ENCODE results near the gene VEGFB.

VEGFB gene

GRCh38 chr11:64286801-64287159, 52.4 kb downstream of the VEGFB start:
- Histone ChIP-seq H3K9me3 (ENCODE audit: insufficient read depth, low read length, severe bottlenecking) (no peaks in the 10 kb centered on the region), H3K4me3 (ENCODE audit: low read depth in 1 of 2, low read length in 2 of 2) (peak overlapping the region in 1 of 2 experiments; percentile 67; a peak in 1 of 4 replicates), H3K79me2 (ENCODE audit: insufficient read depth, low read length) (peaks cover 30% of the 10 kb centered on the region), H3K27ac (ENCODE audit: low read length) (no peak overlapping the region), H2AFZ (ENCODE audit: low read depth, low read length) (no peak overlapping the region), H3K4me1 (ENCODE audit: insufficient read depth, low read length) (peaks cover 36% of the 10 kb centered on the region), H3K4me2 (ENCODE audit: insufficient read depth, low read length) (peak overlapping the region; percentile 83), H4K20me1 (ENCODE audit: insufficient read depth, low read length) (no peaks in the 10 kb centered on the region), H3K9ac (ENCODE audit: low read depth, low read length) (peak overlapping the region; percentile 74; the same call in 1 of the 2 replicates), H3K36me3 (ENCODE audit: insufficient read depth, low read length) (peaks cover 16% of the 10 kb centered on the region), H3K27me3 (ENCODE audit: insufficient read depth, low read length, poor library complexity) (no peaks in the 10 kb centered on the region)
- DNase-seq: no peak
- no peak for ATAC-seq (ENCODE audit: insufficient read depth, low read depth)
- TF ChIP-seq CTCF (IDR thresholded peaks at IDR 0.05; ENCODE audit: borderline replicate concordance, extremely low read depth, low read length, poor library complexity, severe bottlenecking) (no peak), EZH2 (IDR thresholded peaks at IDR 0.05; ENCODE audit: borderline replicate concordance, low read depth, low read length, severe bottlenecking) (no peak)

GRCh38 chr11:64287676-64288352, 53.4 kb downstream of the VEGFB start:
- H3K4me3 ChIP-seq (ENCODE audit: low read depth in 1 of 2, low read length in 2 of 2): no peak overlapping the region
- ATAC-seq (ENCODE audit: insufficient read depth, low read depth) (no peak), DNase-seq (no peak)
- no peaks in the 10 kb centered on the region for H3K9me3 ChIP-seq (ENCODE audit: insufficient read depth, low read length, severe bottlenecking)
- no peak overlapping the region for H2AFZ ChIP-seq (ENCODE audit: low read depth, low read length)
- H3K36me3 ChIP-seq (ENCODE audit: insufficient read depth, low read length): peaks cover 9% of the 10 kb centered on the region; the same call in 1 of the 2 replicates
- H3K4me1 ChIP-seq (ENCODE audit: insufficient read depth, low read length): peaks cover 36% of the 10 kb centered on the region
- TF ChIP-seq CTCF (IDR thresholded peaks at IDR 0.05; ENCODE audit: borderline replicate concordance, extremely low read depth, low read length, poor library complexity, severe bottlenecking) (no peak), EZH2 (IDR thresholded peaks at IDR 0.05; ENCODE audit: borderline replicate concordance, low read depth, low read length, severe bottlenecking) (no peak)
- no peaks in the 10 kb centered on the region; the same call in 1 of the 2 replicates for H4K20me1 ChIP-seq (ENCODE audit: insufficient read depth, low read length)
- H3K27me3 ChIP-seq (ENCODE audit: insufficient read depth, low read length, poor library complexity): no peaks in the 10 kb centered on the region
- no peak overlapping the region for H3K27ac ChIP-seq (ENCODE audit: low read length)
- peaks cover 24% of the 10 kb centered on the region for H3K79me2 ChIP-seq (ENCODE audit: insufficient read depth, low read length)
- no peak overlapping the region; the same call in 1 of the 2 replicates for H3K9ac ChIP-seq (ENCODE audit: low read depth, low read length)
- H3K4me2 ChIP-seq (ENCODE audit: insufficient read depth, low read length): 0 out of 2 replicates have a peak overlapping the region, but pooled peaks have one; percentile 83

DNA sequence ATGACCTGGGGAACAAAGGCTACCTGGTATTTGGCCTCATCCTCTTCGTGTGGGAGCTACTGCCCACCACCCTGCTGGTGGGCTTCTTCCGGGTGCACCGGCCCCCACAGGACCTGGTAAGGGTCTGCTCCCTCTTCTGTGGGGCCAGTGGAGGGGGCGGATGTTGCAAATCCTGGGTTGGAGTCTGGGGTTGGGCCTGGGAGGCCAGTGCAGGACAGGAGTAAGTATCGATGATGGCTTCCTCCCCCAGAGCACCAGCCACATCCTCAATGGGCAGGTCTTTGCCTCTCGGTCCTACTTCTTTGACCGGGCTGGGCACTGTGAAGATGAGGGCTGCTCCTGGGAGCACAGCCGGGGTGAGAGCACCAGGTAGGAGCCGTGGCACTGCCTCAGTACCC, 54.0 kb downstream of the VEGFB start:
- H4K20me1 ChIP-seq (ENCODE audit: insufficient read depth, low read length): no peaks in the 10 kb centered on the region; the same call in 1 of the 2 replicates
- no peak overlapping the region for H3K9ac ChIP-seq (ENCODE audit: low read depth, low read length)
- ATAC-seq (ENCODE audit: insufficient read depth, low read depth) (no peak), DNase-seq (no peak)
- peaks cover 19% of the 10 kb centered on the region for H3K79me2 ChIP-seq (ENCODE audit: insufficient read depth, low read length)
- H3K4me2 ChIP-seq (ENCODE audit: insufficient read depth, low read length): no peak overlapping the region
- H3K27me3 ChIP-seq (ENCODE audit: insufficient read depth, low read length, poor library complexity): no peaks in the 10 kb centered on the region
- H3K27ac ChIP-seq (ENCODE audit: low read length): no peak overlapping the region
- H3K36me3 ChIP-seq (ENCODE audit: insufficient read depth, low read length): peaks cover 4% of the 10 kb centered on the region; the same call in 1 of the 2 replicates
- peaks cover 31% of the 10 kb centered on the region for H3K4me1 ChIP-seq (ENCODE audit: insufficient read depth, low read length)
- no peaks in the 10 kb centered on the region for H3K9me3 ChIP-seq (ENCODE audit: insufficient read depth, low read length, severe bottlenecking)
- H2AFZ ChIP-seq (ENCODE audit: low read depth, low read length): no peak overlapping the region
- TF ChIP-seq CTCF (IDR thresholded peaks at IDR 0.05; ENCODE audit: borderline replicate concordance, extremely low read depth, low read length, poor library complexity, severe bottlenecking) (no peak), EZH2 (IDR thresholded peaks at IDR 0.05; ENCODE audit: borderline replicate concordance, low read depth, low read length, severe bottlenecking) (no peak)
- H3K4me3 ChIP-seq (ENCODE audit: low read depth in 1 of 2, low read length in 2 of 2): no peak overlapping the region

Data from DND-41 (cell line).